H9 (cell line): ENCODE data around the gene CDC6. TPM values are rescaled to one million over a fixed set of nuclear protein-coding genes. Genes with fewer than 3 reads are reported as not detected.
A peak's percentile ranks its signal among the peaks of the same experiment; 100 is the strongest.

Experiments used
- DNase-seq: peaks from one replicate; pipeline ENCODE4 v3.0.0-alpha.2; 2017
- H2AFZ ChIP-seq: one replicate; pipeline ENCODE4 v1.6.1; 2013; ENCODE audit warnings: mild to moderate bottlenecking, low read length, control low read depth, moderate library complexity
- H2AK5ac ChIP-seq: 2 replicates; pipeline ENCODE4 v1.6.1; 2013; ENCODE audit warnings: low read length, control low read depth, mixed read lengths; ENCODE audit not compliant: insufficient read length
- H2BK120ac ChIP-seq: one replicate; pipeline ENCODE4 v1.6.1; 2013; ENCODE audit warnings: low read depth, mild to moderate bottlenecking, low read length, control low read depth, inconsistent platforms; ENCODE audit not compliant: poor library complexity, severe bottlenecking
- H2BK12ac ChIP-seq: 2 replicates; pipeline ENCODE4 v1.6.1; 2013; ENCODE audit warnings: low read length, control low read depth, mixed read lengths, low read depth; ENCODE audit not compliant: insufficient read length
- H2BK15ac ChIP-seq: 2 replicates; pipeline ENCODE4 v1.6.1; 2013; ENCODE audit warnings: low read depth, low read length, control low read depth
- H2BK20ac ChIP-seq: one replicate; pipeline ENCODE4 v1.6.1; 2013; ENCODE audit warnings: low read depth, mild to moderate bottlenecking, low read length, control low read depth, inconsistent platforms; ENCODE audit not compliant: poor library complexity, severe bottlenecking
- H2BK5ac ChIP-seq: 2 replicates; pipeline ENCODE4 v1.6.1; 2013; ENCODE audit warnings: low read length, control low read depth, mixed read lengths; ENCODE audit not compliant: insufficient read length
- H3K14ac ChIP-seq: 2 replicates; pipeline ENCODE4 v1.6.1; 2013; ENCODE audit warnings: low read length, control low read depth; ENCODE audit not compliant: insufficient read depth
- H3K18ac ChIP-seq: 2 replicates; pipeline ENCODE4 v1.6.1; 2013; ENCODE audit warnings: low read depth, mild to moderate bottlenecking, mixed read lengths, low read length, control low read depth; ENCODE audit not compliant: insufficient read length
- H3K23ac ChIP-seq: 2 replicates; pipeline ENCODE4 v1.6.1; 2013; ENCODE audit warnings: low read length, control low read depth, mixed read lengths, low read depth; ENCODE audit not compliant: insufficient read length
- H3K23me2 ChIP-seq: 2 replicates; pipeline ENCODE4 v1.6.1; 2013; ENCODE audit warnings: low read depth, mild to moderate bottlenecking, mixed read lengths, low read length, control low read depth; ENCODE audit not compliant: insufficient read length, poor library complexity, severe bottlenecking
- H3K27ac ChIP-seq: 2 replicates; pipeline ENCODE4 v1.5.1; 2013; ENCODE audit warnings: low read length, control low read depth, mixed read lengths, low read depth; ENCODE audit not compliant: insufficient read length
- H3K27me3 ChIP-seq: 2 replicates; pipeline ENCODE4 v1.6.1; 2013; ENCODE audit warnings: low read length, control low read depth, inconsistent platforms; ENCODE audit not compliant: insufficient read depth
- H3K4ac ChIP-seq: 2 replicates; pipeline ENCODE4 v1.6.1; 2013; ENCODE audit warnings: low read depth, mild to moderate bottlenecking, control low read depth, inconsistent platforms, low read length, moderate library complexity
- H3K4me1 ChIP-seq: 2 replicates; pipeline ENCODE4 v1.6.1; 2013; ENCODE audit warnings: low read length, control low read depth, inconsistent platforms; ENCODE audit not compliant: insufficient read depth
- H3K4me2 ChIP-seq: 2 replicates; pipeline ENCODE4 v1.6.1; 2013; ENCODE audit warnings: low read length, control low read depth, mixed read lengths; ENCODE audit not compliant: insufficient read length, insufficient read depth
- H3K56ac ChIP-seq: 2 replicates; pipeline ENCODE4 v1.6.1; 2013; ENCODE audit warnings: low read depth, mild to moderate bottlenecking, mixed read lengths, low read length, control low read depth; ENCODE audit not compliant: insufficient read length
- H3K79me1 ChIP-seq: 2 replicates; pipeline ENCODE4 v1.6.1; 2013; ENCODE audit warnings: low read depth, mild to moderate bottlenecking, moderate library complexity, low read length, control low read depth, inconsistent platforms; ENCODE audit not compliant: insufficient read depth, poor library complexity, severe bottlenecking
- H3K79me2 ChIP-seq: 2 replicates; pipeline ENCODE4 v1.6.1; 2013; ENCODE audit warnings: low read length, control low read depth, inconsistent platforms; ENCODE audit not compliant: insufficient read depth
- H3K9ac ChIP-seq: 2 replicates; pipeline ENCODE4 v1.6.1; 2013; ENCODE audit warnings: low read length, control low read depth, mixed read lengths; ENCODE audit not compliant: insufficient read length; ENCODE audit errors: extremely low read depth
- H3K9me3 ChIP-seq: one replicate; pipeline ENCODE4 v1.6.1; 2013; ENCODE audit warnings: low read depth, low read length, inconsistent platforms; ENCODE audit not compliant: control insufficient read depth
- H3T11ph ChIP-seq: one replicate; pipeline ENCODE4 v1.6.1; 2013; ENCODE audit warnings: mild to moderate bottlenecking, low read length, control low read depth, inconsistent platforms
- H4K20me1 ChIP-seq: one replicate; pipeline ENCODE4 v1.6.1; 2013; ENCODE audit not compliant: control insufficient read depth, insufficient read length, insufficient read depth
- H4K5ac ChIP-seq: 2 replicates; pipeline ENCODE4 v1.6.1; 2013; ENCODE audit warnings: low read depth, mild to moderate bottlenecking, mixed read lengths, low read length, control low read depth; ENCODE audit not compliant: insufficient read length
- H4K8ac ChIP-seq: replicated peaks from 2 replicates; pipeline ENCODE4 v1.6.1; 2013; ENCODE audit warnings: low read length, control low read depth, mixed read lengths, low read depth; ENCODE audit not compliant: insufficient read length
- H4K91ac ChIP-seq: 2 replicates; pipeline ENCODE4 v1.6.1; 2013; ENCODE audit warnings: low read depth, mild to moderate bottlenecking, moderate library complexity, mixed read lengths, low read length, control low read depth; ENCODE audit not compliant: insufficient read length
- H3K27ac Mint-ChIP-seq, 3 experiments: 2 replicates in 2 of 3; 3 replicates in 1 of 3; pipeline ENCODE4 v1.8.0; 2020 to 2021; ENCODE audit warnings: mixed read lengths in 3 of 3, mild to moderate bottlenecking in 1 of 3, moderate library complexity in 1 of 3
- H3K27me3 Mint-ChIP-seq: 2 replicates; pipeline ENCODE4 v1.8.0; 2021; ENCODE audit warnings: low read depth, mild to moderate bottlenecking, moderate library complexity, mixed read lengths
- H3K36me3 Mint-ChIP-seq, 3 experiments: 2 replicates in 2 of 3; 3 replicates in 1 of 3; pipeline ENCODE4 v1.8.0; 2020 to 2021; ENCODE audit warnings: low read depth in 3 of 3, mixed read lengths in 3 of 3; ENCODE audit not compliant: insufficient read depth in 1 of 3
- H3K4me1 Mint-ChIP-seq, 2 experiments: 2 replicates each; pipeline ENCODE4 v1.8.0; 2020; ENCODE audit warnings: mixed read lengths in 2 of 2
- H3K4me3 Mint-ChIP-seq, 2 experiments: 2 replicates in 1 of 2; 3 replicates in 1 of 2; pipeline ENCODE4 v1.8.0; 2020 to 2021; ENCODE audit warnings: mild to moderate bottlenecking in 2 of 2, mixed read lengths in 2 of 2, moderate library complexity in 1 of 2
- H3K9me3 Mint-ChIP-seq, 2 experiments: 2 replicates in 1 of 2; 3 replicates in 1 of 2; pipeline ENCODE4 v1.8.0; 2020; ENCODE audit warnings: mild to moderate bottlenecking in 2 of 2, mixed read lengths in 2 of 2, moderate library complexity in 1 of 2
- CTCF ChIP-seq: fragments of 200-600 bp; sonication (generic); conservative IDR thresholded peaks from 3 replicates; pipeline ENCODE4 v1.8.0; 2021; ENCODE audit warnings: antibody characterized with exemption, mild to moderate bottlenecking
- WGBS: extraction: QIAGEN DNeasy Blood & Tissue Kit; methylation state at CpG from one replicate; pipeline ENCODE4 v1.1.7; 2013; ENCODE audit warnings: missing lambda C conversion rate, low lambda C conversion rate, mixed read lengths; ENCODE audit not compliant: insufficient read length; ENCODE audit errors: extremely low coverage; 5-methylcytosine and 5-hydroxymethylcytosine counted together
- total RNA-seq: library from RNA; stranded (reverse); gene quantifications from 2 replicates; pipeline ENCODE4 v1.2.1, GENCODE V29; 2021

The CDC6 gene
- total RNA-seq, 1 experiment from 2014 or later: 131 TPM

GRCh38 chr17:40344421-40345160 lies 56.9 kb downstream of the CDC6 start:
- peaks cover 18% of the 10 kb centered on the region; the same call in 1 of the 2 replicates for H3K27me3 ChIP-seq
- peaks cover 23% of the 10 kb centered on the region for H3K4me1 ChIP-seq
- no peak for TF ChIP-seq CTCF
- no peak overlapping the region for H2BK20ac ChIP-seq
- H3K79me1 ChIP-seq: no peaks in the 10 kb centered on the region
- Mint-ChIP-seq H3K4me1 (peaks cover 62 to 66% of the 10 kb centered on the region in 2 experiments), H3K27me3 (peaks cover 86% of the 10 kb centered on the region), H3K27ac (peak overlapping the region in 1 of 3 experiments; percentile 6; a peak in 2 of 7 replicates), H3K36me3 (peaks cover 8 to 13% (median 12%) of the 10 kb centered on the region in 3 experiments), H3K4me3 (peak overlapping the region; percentile 59 to 85), H3K9me3 (no peaks in the 10 kb centered on the region)
- no peak overlapping the region for H4K5ac ChIP-seq
- DNase-seq: no peak
- H2BK5ac ChIP-seq: no peak overlapping the region
- H2BK12ac ChIP-seq: no peak overlapping the region
- H3K79me2 ChIP-seq: no peaks in the 10 kb centered on the region
- H3T11ph ChIP-seq: no peak overlapping the region
- H4K91ac ChIP-seq: no peak overlapping the region
- H3K4ac ChIP-seq: no peak overlapping the region
- no peak overlapping the region for H2AK5ac ChIP-seq
- no peak overlapping the region for H3K27ac ChIP-seq
- no peak overlapping the region for H2AFZ ChIP-seq
- no peak overlapping the region for H2BK15ac ChIP-seq
- peak overlapping the region; percentile 77 for H3K4me2 ChIP-seq
- no peak overlapping the region for H3K9ac ChIP-seq
- WGBS: no CpG with 5 or more reads among the region's 7 CpGs
- H3K9me3 ChIP-seq: no peaks in the 10 kb centered on the region
- H3K23me2 ChIP-seq: peaks cover 25% of the 10 kb centered on the region
- H3K56ac ChIP-seq: no peak overlapping the region
- H4K8ac ChIP-seq: no peak overlapping the region
- H3K18ac ChIP-seq: no peak overlapping the region
- H4K20me1 ChIP-seq: no peaks in the 10 kb centered on the region
- H3K23ac ChIP-seq: no peak overlapping the region
- no peak overlapping the region for H2BK120ac ChIP-seq
- no peak overlapping the region for H3K14ac ChIP-seq
